IPS-NIHi11 (cell line): ENCODE measurements around the gene LARGE1.
"Not testable (repeated sequence)": the region's sequence is repeated elsewhere in the genome, so short reads cannot be mapped to it uniquely, and the experiment has no call there.

Source experiments
- DNase-seq: peaks from one replicate; pipeline ENCODE4 v3.0.0; 2012; ENCODE audit warnings: mixed read lengths, low spot score

LARGE1 gene

GRCh38 chr22:33421859-33422258 lies 498.4 kb downstream of the LARGE1 start:
- no peak for DNase-seq

DNA sequence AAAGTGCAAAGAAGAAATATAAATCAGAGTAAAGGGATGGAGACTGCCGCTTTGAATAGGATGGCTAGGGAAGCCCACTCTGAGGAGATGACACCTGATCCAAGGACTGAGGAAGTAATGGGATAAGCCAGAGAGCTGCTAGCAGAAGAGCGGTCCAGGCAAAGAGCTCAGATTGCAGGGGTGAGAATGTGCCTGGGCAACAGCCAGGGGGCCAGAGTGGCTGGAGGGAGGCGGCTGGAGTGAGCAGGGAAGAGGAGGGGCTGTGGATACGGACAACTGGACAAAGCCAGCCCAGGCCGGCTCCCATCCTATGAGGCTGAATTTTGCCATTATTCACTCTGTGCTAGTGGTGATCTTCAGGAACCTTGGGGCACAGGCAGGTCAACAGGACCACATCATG lies 501.8 kb downstream of the LARGE1 start:
- DNase-seq: peak; percentile 16

GRCh38 chr22:33415401-33415800 lies 504.9 kb downstream of the LARGE1 start:
- no peak for DNase-seq

- DNase-seq: peak; percentile 42
Observed at GRCh38 chr22:33409079-33409478, 511.2 kb downstream of the LARGE1 start.

DNA sequence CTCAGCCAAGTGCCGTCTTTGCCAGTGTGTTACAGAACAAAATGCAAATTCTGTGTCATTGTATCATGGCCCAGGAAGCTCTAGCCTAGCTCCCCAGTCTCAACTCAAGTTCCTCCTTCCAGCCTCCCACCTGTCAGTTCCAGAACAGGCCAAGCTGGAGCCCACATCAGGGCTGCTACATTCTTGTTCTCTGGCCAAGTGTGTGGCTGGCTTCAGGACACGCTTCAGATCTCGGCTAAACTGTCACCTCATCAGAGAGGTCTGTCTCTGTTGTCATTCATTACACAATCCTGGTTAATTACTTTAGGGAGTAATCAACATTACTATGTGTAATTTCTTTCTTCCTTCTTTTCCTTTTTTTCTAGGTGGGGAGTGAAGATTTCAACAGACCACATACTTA lies 515.1 kb downstream of the LARGE1 start:
- DNase-seq: no peak

- DNase-seq: no peak
Observed at GRCh38 chr22:33404723-33405122, 515.6 kb downstream of the LARGE1 start.

DNA sequence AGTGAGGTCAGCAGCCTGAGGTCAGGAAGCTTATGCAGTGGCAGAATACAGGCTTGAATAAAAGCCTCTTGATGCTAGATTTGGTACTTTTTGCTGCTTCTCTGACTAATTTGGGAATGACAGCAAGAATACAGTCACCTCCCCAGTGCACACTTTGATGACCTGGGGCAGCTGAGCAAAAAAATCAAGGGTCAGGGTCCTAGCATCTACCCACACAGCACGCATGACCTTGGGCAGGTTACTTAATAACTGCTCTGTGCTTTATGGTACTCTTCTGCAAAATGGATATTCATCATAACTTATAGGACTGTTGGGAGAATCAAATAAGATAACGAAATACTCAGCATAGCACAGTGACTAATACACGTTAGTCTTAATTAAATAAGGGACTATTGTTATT lies 518.0 kb downstream of the LARGE1 start:
- no peak for DNase-seq

DNA sequence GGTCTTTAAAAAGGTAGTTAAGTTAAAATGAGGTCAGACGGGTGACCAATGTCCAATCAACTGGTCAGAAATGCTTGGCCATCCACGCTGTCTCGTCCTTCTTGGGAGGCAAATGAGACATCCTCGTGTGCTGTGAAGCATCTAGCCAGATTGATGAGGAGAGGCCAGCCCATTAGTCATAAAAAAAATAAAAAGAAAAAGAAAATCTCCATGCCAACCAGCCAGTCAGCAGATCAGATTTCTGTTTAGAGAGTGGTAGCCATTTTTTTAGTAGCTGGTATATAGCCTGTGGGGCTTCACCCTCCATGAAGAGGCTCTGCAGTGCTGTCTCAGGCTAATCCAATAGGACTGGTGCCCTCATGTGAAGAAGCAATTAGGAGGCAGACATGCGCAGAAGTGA lies 519.0 kb downstream of the LARGE1 start:
- no peak for DNase-seq

DNA sequence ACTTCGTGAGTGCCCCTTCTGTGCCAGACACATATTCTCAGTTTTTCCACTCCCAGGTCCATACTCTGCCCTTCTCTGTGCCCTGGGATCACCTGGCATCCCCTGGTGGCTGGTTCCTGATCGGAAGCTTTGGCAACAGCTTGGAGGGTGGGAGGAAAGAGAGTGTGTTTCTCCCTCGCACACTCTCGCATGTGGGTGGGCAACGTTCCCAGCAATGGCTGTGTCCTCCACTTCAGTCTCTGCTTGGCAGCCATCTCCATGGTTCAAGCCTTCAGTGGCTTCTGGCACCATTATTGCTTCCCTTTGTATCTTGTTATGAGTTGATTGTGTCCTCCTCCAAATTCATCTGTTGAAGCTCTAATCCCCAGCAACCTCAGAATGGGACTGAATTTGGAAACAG lies 519.4 kb downstream of the LARGE1 start:
- DNase-seq: no peak

DNA sequence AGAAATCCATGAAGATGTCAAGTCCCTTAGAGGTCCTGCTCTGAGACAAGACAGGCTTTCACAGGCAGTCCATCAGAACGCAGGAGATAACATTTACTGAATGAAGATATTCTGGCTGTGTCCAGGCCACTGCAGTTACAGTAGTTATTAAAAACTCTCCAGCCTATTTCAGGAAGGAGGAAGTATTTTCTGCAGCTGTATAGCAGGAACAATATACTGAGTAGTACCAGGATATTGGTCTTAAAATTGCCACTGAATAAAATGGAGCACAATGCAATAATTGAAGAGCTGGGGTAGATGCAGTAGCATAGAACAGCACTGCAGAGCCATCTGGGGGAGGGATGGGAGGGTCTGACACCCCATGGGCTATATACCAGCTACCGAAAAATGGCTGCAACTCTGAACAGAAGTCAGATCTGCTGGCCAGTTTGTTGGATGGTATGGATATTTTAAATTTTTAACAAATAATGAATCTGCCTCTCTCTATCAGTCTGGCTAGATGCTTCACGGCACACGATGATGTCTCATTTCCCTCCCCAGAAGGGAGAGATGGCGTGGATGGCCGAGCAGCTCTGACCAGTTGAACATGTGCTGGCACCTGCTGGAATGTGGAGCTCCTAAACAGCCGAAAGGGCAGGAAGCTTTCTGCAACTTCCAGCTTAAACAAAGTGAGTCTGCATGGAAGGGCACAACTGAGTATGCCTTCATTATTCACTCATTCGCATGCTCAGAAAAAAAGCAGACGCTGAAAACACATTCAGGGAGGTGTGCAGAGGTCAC lies 520.0 kb downstream of the LARGE1 start:
- no peak for DNase-seq

DNA sequence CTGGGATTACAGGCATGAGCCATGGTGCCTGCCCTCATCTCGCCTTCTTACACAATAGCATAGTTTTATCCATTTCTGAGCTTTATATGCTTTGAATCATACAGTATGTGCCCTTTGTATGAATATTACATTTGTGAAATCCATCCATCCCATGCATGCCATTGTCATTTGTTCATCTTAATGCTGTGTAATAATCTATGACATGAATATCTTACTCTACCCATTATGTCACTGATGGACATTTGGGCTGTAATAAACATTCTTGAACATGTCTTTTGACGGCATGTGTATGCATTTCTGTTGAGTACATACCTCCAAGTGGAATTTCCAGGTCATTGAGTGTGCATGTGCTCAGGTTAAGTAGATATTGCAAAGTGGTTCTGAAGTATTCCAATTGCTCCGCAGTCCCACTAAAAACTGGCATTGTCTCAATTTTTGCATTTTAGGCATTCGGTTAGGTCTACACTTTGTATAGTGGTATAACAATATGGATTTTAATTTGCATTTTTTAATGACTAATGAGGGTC lies 522.8 kb downstream of the LARGE1 start:
- DNase-seq: no peak

- no peak for DNase-seq
Observed at GRCh38 chr22:33393432-33393831, 526.8 kb downstream of the LARGE1 start.

- DNase-seq: no peak
Observed at GRCh38 chr22:33391298-33391697, 529.0 kb downstream of the LARGE1 start.

DNA sequence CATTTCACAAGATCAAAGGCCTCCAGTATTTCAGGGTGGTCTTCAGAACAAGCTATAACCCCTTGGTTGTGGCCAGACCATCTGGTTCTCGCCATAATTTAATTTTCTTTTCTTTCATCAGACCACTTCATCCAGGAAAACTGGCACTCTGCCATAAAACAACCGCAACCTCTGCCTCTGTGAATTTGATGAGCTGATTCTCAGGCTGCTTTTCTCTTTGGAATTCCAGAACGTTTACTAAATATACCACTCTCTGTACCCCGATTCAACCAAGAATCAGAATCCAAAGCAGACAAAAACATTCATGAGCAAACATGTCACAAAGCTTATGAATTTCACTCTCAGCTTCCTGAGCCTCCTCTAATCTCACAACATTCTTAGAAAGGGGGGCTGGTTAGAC lies 530.3 kb downstream of the LARGE1 start:
- DNase-seq: no peak

GRCh38 chr22:33386270-33386669 lies 534.0 kb downstream of the LARGE1 start:
- DNase-seq: no peak

GRCh38 chr22:33385611-33386010 lies 534.7 kb downstream of the LARGE1 start:
- no peak for DNase-seq

- no peak for DNase-seq
Observed at GRCh38 chr22:33382436-33382835, 537.8 kb downstream of the LARGE1 start.

- no peak for DNase-seq
Observed at GRCh38 chr22:33381531-33382406, 538.5 kb downstream of the LARGE1 start.

- no peak for DNase-seq
Observed at GRCh38 chr22:33380789-33381530, 539.3 kb downstream of the LARGE1 start.

DNA sequence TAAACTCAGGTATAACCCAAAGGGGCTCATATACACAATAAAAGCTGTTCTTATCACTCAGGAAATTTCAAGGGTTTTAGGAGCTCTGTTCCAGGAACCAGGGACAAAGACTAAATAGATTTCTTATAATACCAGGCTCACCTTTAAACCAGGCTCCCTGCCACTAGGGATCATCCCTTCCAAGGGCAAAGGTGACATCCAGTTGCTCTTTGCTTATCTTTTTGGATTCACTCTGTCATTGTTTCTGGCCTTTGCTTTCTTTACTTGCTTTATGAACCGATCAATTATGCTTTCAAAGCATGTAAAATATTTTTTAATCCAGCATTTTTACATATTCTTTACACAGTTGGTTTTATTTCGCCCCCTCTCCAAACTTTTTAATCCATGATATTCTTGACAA lies 540.4 kb downstream of the LARGE1 start:
- no peak for DNase-seq

- DNase-seq: no peak
Observed at GRCh38 chr22:33372875-33373274, 547.4 kb downstream of the LARGE1 start.

DNA sequence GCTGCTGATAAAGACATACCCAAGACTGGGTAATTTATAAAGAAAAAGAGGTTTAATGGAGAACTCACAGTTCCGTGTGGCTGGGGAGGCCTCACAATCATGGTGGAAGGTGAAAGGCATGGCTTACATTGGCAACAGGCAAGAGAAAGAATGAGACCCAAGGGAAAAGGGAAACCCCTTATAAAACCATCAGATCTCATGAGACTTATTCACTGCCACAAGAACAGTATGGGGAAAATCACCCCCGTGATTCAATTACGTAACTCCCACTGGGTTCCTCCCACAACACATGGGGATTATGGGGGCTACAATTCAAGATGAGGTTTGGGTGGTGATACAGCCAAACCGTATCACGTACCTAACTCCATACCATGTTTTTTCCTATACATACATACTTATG lies 557.0 kb downstream of the LARGE1 start:
- not testable (repeated sequence) for DNase-seq
